GM21619 (cell line): Measurements from ENCODE around the gene ECHDC1.
A peak's percentile ranks its signal among the peaks of the same experiment; 100 is the strongest.
"Not testable (repeated sequence)": the region's sequence is repeated elsewhere in the genome, so short reads cannot be mapped to it uniquely, and the experiment has no call there.

Experiments used
- ATAC-seq: cut with Tn5 transposase; IDR thresholded peaks from one replicate; pipeline ENCODE4 v1.9.1; 2021; ENCODE audit not compliant: unreplicated experiment

ECHDC1 gene, protein sequence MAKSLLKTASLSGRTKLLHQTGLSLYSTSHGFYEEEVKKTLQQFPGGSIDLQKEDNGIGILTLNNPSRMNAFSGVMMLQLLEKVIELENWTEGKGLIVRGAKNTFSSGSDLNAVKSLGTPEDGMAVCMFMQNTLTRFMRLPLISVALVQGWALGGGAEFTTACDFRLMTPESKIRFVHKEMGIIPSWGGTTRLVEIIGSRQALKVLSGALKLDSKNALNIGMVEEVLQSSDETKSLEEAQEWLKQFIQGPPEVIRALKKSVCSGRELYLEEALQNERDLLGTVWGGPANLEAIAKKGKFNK

GRCh38 chr6:127342946-127343808 is at the start of gene ECHDC1:
ECHDC1 (minus strand) TSS chr6:127343609; CDS start chr6:127331028, 12,581 bp downstream.
- ATAC-seq, result peak; percentile 77

DNA sequence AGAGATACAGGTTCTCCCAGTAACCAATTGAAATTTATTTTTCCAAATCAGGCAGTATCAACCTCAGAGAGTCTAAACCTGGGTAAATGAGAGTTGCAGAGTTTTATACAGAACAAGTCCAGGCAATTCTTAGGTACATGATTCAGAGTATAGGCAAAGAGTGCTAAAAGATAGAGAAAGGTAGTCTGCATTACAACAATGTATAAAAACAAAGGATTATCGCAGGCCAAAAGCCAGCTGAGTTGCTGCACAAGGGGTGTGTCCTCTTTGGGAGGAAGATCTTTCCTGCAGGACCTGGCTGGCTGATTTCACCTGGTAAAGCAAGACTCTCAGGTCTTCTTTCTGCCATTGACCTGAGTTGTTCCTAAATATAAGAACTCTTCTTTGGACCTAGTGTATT is 48.9 kb upstream of the ECHDC1 start:
- no peak for ATAC-seq

- ATAC-seq, result no peak
Measured at GRCh38 chr6:127391094-127391953, 47.9 kb upstream of the ECHDC1 start.

DNA sequence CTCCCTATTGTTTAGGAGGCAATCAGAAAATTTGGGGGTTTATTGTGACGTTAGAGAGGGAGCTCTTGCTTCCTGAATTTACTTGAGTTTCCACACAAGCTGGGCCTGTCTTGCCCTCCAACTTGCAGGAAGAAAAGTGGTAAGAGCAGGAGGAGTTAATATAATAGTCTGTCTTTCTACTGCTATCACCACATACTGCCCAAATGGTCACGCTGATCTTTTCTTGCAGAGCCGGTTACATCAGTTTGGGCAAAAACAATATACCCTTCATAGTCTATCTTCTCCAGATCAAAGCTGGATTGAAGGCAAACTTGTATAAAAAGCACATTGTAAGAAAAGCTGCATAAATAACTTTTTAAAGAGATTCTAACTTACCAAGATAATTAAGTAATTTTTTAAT is 46.3 kb upstream of the ECHDC1 start:
- ATAC-seq, result no peak

DNA sequence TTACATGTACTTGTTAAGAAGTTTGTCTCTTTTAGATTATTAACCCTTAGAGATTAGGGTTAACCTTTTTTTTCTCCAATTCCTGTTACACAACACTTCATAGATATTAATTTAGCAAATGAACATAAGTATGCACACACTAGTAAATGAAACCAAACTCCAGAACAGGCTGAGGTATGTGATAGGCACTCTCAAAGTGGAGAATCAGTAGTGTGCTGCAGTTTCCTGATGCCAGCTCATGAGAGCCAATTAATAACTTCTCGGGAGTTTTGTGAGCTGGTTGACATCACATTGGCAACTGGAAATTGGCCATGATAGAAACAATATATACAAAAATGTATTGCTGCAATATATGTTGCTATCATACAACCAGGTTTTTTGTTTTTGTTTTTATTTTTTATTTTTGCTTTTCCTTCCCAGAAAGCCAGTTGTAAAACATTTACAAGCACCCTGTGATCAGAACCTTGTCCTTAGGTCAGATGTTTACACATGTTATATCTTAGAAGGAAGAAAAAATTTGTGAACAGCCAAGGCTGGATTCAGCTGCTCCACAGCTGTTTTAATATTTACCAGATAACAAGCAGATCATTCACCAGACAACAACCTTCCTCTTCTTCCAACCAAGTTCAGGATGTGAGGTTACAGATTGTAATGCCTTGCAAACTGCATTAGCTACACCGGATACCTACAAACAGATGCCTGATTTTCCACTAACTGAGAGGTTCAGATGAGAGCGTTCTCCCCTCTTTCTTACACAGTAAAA is 42.4 kb upstream of the ECHDC1 start:
- ATAC-seq, result no peak

GRCh38 chr6:127384848-127385247 is 41.4 kb upstream of the ECHDC1 start:
- ATAC-seq, result not testable (repeated sequence)

DNA sequence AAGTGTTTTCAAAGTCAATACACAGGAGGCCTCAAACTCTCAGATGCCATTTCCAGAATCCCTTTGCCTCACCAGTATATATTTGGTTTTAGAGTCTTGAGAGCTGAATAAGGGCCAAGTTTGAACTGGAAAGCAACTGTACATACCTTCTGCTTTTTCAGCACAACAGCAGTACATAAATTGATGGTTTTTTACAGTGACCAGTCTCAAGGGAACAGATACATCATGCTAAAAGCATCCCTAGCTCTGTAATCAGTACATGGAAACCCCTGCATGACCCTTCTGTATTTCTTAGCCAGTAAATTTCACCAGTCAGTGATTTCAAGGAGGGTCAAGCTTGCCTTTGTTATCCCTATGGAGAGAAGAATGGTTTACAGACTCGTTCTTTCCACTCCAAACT is 40.6 kb upstream of the ECHDC1 start:
- no peak for ATAC-seq

DNA sequence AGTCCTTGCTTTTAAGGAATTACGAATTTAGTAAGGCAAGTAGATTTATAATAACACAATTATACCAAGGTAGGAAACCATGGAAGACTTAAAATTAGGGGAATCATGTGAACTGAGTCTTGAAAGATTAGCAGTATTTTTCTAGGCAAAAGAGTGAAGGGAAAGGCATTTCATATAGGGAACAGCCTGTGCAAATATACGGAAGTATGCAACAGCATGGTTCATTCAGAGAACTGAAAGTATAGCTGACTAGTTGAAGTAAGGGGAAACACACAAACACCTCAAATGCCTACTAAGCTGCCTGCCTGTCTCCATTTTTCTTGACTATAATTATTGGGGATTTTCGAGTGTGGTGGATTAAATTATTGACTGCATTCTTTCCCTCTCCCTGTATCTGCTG is 39.0 kb upstream of the ECHDC1 start:
- ATAC-seq, result no peak

DNA sequence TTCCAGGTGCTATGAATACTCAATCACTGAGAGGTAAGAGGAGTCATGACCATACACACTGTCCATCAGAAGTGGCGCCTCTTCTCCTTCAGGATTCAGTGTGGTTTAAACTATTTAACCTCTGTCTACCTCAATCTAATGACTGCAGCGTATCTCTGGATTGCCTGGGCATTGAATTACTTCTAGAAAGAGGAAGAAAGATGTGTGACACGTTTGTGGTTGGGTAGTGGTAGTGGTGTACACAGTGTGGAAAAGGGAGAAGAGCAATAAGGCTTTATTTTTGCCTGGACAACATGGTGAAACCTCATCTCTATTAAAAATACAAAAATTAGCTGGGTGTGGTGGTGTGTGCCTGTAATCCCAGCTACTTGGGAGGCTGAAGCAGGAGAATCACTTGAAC is 38.0 kb upstream of the ECHDC1 start:
- ATAC-seq, result no peak

DNA sequence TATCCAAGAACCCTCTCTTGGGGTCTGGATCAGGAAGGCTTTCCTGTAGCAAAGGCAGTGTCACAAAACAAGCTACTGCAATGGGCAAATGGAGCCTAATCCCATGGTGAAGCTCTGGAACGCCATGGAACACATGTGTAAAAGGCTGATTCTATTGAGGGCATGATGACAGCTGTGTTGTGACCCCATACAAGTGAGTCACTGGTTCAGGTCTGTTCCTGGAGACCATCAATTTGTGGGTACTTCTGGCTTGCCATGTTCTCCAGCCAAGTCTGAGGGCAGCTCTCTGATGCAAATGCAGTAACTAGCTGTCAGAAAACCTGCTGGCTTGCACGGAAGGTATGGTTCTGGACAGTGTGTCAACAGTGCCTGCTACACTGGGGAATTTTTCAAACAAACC is 33.3 kb upstream of the ECHDC1 start:
- no peak for ATAC-seq

DNA sequence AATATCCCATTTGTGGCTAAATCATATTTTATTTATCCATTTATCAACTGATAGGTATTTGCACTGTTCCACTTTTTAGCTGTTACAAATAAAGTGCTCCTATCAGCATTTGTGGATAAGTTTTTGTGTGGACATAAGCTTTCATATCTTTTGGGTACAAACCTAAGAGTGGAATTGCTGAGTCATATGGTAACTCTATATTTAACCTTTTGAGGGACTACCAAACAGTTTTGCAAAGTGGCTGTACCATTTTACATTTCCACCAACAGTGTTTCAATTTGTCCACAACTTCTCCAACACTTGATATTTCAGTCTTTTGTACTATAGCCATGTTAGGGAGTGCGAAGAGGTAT is 23.6 kb upstream of the ECHDC1 start:
- no peak for ATAC-seq

- no peak for ATAC-seq
Measured at GRCh38 chr6:127366282-127367022, 23.0 kb upstream of the ECHDC1 start.

DNA sequence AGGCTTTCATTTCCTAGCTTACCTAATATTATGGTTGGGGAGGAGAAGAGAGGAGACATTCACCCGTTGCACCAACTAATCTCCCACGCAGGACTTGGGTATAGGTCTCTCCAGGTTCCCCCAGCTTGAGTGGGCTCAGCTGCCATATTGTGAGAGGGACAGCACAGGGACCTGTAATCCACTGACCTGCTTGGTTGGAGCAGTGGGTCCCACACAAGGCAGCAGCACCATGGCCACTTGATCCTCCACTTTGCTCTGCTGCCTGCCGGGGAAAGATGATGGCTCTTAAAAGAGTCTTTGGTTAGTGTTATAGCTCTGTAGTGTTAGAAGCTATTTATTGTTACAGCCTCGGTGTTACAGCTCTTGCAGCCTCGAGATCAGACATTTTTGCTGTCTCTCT is 22.5 kb upstream of the ECHDC1 start:
- ATAC-seq, result no peak

DNA sequence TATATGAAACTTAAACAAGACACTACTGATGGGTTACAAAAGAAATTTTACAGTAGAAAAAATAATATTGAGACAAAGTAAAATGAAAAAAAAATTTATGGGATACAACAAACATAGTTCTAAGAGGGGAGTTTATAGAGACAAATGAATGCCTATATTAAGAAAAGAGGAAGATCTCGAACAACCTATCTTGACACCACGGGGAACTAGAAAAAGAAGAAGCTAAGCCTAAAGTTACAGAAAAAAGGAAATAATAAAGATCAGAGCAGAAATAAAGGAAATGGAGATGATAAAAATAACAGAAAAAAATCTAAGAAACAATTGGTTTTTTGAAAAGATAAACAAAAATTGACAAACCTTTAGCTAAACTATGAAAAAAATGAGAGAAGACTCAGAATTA is 9.1 kb upstream of the ECHDC1 start:
- no peak for ATAC-seq

DNA sequence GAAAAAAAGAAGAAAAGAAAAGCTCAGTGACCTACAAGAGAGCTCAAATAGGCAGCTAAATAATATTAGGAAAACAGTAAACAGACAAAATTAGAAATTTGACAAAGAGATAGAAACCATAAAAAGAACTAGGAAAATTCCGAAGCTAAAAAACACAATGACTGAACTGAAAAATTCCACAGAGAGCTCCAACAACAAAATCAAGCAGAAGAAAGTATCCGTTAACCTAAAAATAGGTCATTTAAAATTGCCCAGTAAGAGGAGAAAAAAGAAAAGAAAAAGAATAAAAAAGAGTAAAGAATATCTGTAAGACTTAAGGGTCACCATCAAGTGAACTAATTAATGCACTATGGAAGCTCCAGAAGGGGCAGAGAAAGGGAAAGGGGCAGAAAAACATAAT is 6.6 kb upstream of the ECHDC1 start:
- ATAC-seq, result no peak

- ATAC-seq, result no peak
Measured at GRCh38 chr6:127348028-127348661, 4.7 kb upstream of the ECHDC1 start.

- no peak for ATAC-seq
Measured at GRCh38 chr6:127347178-127347577, 3.8 kb upstream of the ECHDC1 start.

DNA sequence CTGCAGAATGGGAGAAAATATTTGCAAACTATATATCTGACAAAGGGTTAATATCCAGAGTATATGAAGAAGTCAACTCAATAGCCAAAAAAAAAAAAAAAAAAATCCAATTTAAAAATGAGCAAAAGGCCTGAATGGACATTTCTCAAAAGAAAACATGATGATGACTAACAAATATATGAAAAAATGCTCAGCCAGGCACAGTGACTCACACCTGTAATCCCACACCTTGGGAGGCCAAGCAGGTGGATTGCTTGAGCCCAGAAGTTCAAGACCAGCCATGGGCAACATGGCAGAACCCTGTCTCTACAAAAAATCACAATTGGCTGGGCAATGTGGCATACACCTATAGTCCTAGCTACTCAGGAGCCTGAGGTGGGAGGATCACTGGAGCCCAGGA is 2.1 kb upstream of the ECHDC1 start:
- ATAC-seq, result no peak

DNA sequence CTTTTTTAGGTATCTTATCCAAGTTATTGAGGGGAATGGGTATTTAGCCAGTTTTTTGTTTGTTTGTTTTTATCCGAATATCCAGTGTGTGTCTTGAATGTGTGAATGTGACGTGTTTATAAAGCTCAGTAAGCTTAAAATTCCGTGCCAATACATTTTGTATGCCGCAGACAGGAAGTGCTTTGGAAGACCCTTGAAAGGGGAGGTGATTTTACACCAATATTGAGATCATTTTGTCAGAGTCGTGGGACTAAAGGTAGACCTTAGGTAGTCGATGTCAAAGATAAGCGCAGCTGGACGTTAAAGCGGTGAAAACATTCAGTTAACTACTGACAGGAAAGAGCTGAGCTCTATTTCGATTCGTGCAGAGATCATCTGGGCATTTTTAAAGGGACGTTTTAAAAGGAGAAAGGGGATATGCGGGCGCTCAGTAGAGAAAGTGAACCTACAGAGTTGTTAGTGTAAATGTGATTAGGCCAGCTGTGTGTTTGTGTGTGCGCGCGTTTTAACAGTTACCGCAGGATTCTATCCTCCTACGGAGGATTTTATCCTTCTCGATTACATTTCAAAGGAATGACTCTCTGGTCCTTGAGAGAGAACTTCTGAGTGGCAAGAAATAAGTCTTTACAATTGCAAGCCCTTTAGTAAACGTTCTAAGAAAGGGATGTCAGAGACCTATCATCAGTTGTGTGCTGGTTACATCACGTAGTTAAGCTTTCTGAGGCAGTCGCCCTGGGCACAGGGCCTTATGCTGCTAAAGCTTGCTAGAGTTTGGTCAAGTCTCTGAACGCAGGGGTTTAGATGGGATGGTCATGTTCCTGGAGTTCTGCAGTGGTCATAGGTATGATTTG is 625 bp upstream of the ECHDC1 start:
- ATAC-seq, result no peak
